ENCODE measurements around the gene EME2.

DNA sequence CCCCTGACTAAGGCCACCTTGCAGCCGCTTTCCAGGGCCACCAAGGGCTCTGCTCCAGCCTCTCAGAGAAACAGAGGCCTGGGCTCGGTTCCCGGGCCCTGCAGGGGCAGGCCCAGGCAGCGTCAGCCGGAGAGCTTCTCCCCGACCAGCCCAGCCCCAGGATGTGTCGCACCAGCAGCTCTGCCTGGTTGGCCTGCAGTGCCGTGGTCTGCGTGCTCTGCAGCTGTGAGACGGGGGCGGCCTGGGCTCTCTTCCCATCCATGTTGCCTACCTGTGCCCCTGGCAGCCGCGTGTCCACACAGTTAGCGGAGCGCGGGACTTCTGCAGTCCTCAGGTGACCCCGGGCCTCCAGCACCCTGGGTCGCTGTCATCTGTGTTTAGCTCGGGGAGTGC is 16.1 kb downstream of the EME2 start:
- TF ChIP-seq POLR2AphosphoS5 (IDR thresholded peaks at IDR 0.05) (no peak), CTCF (IDR thresholded peaks at IDR 0.05) (no peak), EP300 (IDR thresholded peaks at IDR 0.05) (no peak), POLR2A (IDR thresholded peaks at IDR 0.05; ENCODE audit: low read depth) (no peak)
